Measurements from ENCODE around the gene EFCAB5.
"Not testable (repeated sequence)": the region's sequence is repeated elsewhere in the genome, so short reads cannot be mapped to it uniquely, and the experiment has no call there.

EFCAB5 gene

GRCh38 chr17:29973005-29973404 is 31.6 kb downstream of the EFCAB5 start:
- Histone ChIP-seq H3K9me3 (ENCODE audit: control insufficient read depth in 1 of 2, low read length in 2 of 2) (no peaks in the 10 kb centered on the region), H3K4me3 (ENCODE audit: low read depth in 1 of 2, low read length in 2 of 2) (no peak overlapping the region), H3K27ac (ENCODE audit: low read length) (no peak overlapping the region), H3K36me3 (ENCODE audit: control insufficient read depth in 1 of 2, insufficient read depth in 2 of 2, low read length in 2 of 2) (no peaks in the 10 kb centered on the region), H3K27me3 (ENCODE audit: low read depth, low read length) (no peaks in the 10 kb centered on the region), H3K4me1 (ENCODE audit: control insufficient read depth in 1 of 2, insufficient read depth in 2 of 2, low read length in 2 of 2) (no peaks in the 10 kb centered on the region)

DNA sequence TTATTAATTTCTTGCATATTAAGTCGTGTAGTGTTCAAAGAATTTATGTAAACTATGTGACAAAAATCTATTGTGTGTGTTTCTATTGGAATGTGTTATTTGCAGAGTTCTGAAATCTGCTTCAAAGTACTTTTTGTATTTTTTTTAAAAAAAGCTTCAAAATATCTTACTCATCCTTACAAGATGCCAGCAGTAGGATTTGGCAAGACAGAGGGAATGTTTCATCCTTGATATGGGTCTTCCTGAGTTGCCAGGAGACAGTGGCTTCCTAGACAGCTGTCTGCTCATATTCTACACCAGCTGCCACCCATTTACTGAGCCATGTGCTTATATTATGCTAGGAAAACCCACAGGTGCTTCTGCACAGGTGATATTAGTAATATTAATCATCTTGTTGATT is 36.4 kb downstream of the EFCAB5 start:
- no peaks in the 10 kb centered on the region for H3K36me3 ChIP-seq (ENCODE audit: control insufficient read depth in 1 of 2, insufficient read depth in 2 of 2, low read length in 2 of 2)

DNA sequence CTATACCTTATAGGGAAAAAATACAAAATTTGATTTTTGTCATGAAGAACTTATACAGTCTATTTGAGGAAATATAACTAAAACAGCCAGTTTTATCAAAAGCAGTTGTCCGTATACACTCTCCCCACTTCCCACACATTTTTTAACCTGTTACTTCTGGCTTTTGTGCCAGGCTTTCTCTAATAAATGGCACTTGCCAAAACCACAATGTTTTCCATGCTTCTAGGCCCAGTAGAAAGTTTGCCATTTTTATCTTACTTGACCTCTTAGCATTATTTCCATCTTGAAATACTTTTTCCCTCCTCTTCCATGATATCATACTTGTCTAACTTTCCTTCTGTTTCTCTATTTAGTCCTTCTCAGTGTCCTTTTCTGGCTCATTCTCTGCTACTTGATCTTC is 38.8 kb downstream of the EFCAB5 start:
- Histone ChIP-seq H3K4me3 (ENCODE audit: low read depth in 1 of 2, low read length in 2 of 2) (no peak overlapping the region), H3K36me3 (ENCODE audit: control insufficient read depth in 1 of 2, insufficient read depth in 2 of 2, low read length in 2 of 2) (no peaks in the 10 kb centered on the region), H3K4me1 (ENCODE audit: control insufficient read depth in 1 of 2, insufficient read depth in 2 of 2, low read length in 2 of 2) (no peaks in the 10 kb centered on the region), H3K9me3 (ENCODE audit: control insufficient read depth in 1 of 2, low read length in 2 of 2) (no peaks in the 10 kb centered on the region), H3K27me3 (ENCODE audit: low read depth, low read length) (no peaks in the 10 kb centered on the region), H3K27ac (ENCODE audit: low read length) (no peak overlapping the region)

More for the DNA sequence above, 36.4 kb downstream of the EFCAB5 start:
- Histone ChIP-seq H3K27ac (ENCODE audit: low read length) (no peak overlapping the region), H3K4me1 (ENCODE audit: control insufficient read depth in 1 of 2, insufficient read depth in 2 of 2, low read length in 2 of 2) (no peaks in the 10 kb centered on the region), H3K9me3 (ENCODE audit: control insufficient read depth in 1 of 2, low read length in 2 of 2) (no peaks in the 10 kb centered on the region), H3K4me3 (ENCODE audit: low read depth in 1 of 2, low read length in 2 of 2) (no peak overlapping the region), H3K27me3 (ENCODE audit: low read depth, low read length) (no peaks in the 10 kb centered on the region)

DNA sequence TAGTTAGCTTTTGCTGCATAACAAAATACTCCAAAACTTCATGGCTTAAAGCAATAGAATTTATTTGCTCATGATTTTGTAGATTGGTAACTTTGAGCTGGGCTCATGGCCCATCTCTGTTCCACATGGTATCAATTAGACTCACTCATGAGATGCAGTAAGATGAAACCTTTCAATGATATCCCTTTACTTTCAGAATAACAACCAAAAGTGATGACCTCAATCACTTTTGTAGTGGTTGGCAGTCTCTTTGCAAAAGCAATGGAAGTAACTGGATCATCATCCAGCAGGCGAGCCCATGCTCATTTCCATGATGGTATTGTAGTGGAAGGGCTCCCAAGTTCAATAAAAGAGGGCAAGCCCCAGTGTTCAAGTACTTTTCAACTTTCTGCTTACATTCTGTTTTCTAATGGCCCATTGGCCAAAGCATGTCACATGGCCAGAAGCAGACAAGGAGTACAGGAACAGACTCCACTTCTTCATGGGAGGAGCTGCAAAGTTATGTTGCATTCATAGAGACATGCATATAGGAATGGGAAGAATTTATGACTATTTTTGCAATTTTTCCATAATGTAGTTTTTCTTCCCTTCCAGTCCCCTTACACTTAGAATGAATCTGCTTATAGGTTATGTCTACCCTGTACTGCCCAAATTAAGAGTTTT is 41.7 kb downstream of the EFCAB5 start:
- Histone ChIP-seq H3K4me3 (ENCODE audit: low read depth in 1 of 2, low read length in 2 of 2) (no peak overlapping the region), H3K9me3 (ENCODE audit: control insufficient read depth in 1 of 2, low read length in 2 of 2) (peaks cover 0 to 4% of the 10 kb centered on the region in 2 donors), H3K27ac (ENCODE audit: low read length) (no peak overlapping the region), H3K36me3 (ENCODE audit: control insufficient read depth in 1 of 2, insufficient read depth in 2 of 2, low read length in 2 of 2) (no peaks in the 10 kb centered on the region), H3K4me1 (ENCODE audit: control insufficient read depth in 1 of 2, insufficient read depth in 2 of 2, low read length in 2 of 2) (no peaks in the 10 kb centered on the region), H3K27me3 (ENCODE audit: low read depth, low read length) (no peaks in the 10 kb centered on the region)

DNA sequence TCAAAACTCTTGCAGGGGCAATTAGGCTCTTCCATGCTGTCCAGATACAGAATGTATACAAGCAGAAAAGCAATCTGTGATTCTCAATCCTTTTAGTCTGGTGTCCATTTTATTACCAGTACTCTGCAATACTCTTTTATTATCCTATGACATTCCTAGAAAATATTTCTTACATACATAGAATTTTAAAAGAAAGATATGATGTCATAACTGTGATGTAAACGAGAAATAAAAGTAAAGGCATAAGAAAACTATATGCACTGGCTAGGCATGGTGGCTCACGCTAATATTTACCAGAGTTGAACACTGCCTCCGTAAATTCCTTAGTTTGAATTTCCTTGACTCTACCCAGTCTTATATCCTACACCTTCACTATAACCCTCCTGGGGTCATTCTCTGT is 55.0 kb downstream of the EFCAB5 start:
- Histone ChIP-seq H3K36me3 (ENCODE audit: control insufficient read depth in 1 of 2, insufficient read depth in 2 of 2, low read length in 2 of 2) (no peaks in the 10 kb centered on the region), H3K4me1 (ENCODE audit: control insufficient read depth in 1 of 2, insufficient read depth in 2 of 2, low read length in 2 of 2) (no peaks in the 10 kb centered on the region), H3K9me3 (ENCODE audit: control insufficient read depth in 1 of 2, low read length in 2 of 2) (no peaks in the 10 kb centered on the region), H3K27me3 (ENCODE audit: low read depth, low read length) (no peaks in the 10 kb centered on the region), H3K4me3 (ENCODE audit: low read depth in 1 of 2, low read length in 2 of 2) (no peak overlapping the region), H3K27ac (ENCODE audit: low read length) (no peak overlapping the region)

GRCh38 chr17:30000001-30000754 is 58.7 kb downstream of the EFCAB5 start:
- Histone ChIP-seq H3K27me3 (ENCODE audit: low read depth, low read length) (no peaks in the 10 kb centered on the region), H3K4me1 (ENCODE audit: control insufficient read depth in 1 of 2, insufficient read depth in 2 of 2, low read length in 2 of 2) (no peaks in the 10 kb centered on the region), H3K27ac (ENCODE audit: low read length) (no peak overlapping the region), H3K4me3 (ENCODE audit: low read depth in 1 of 2, low read length in 2 of 2) (no peak overlapping the region), H3K9me3 (ENCODE audit: control insufficient read depth in 1 of 2, low read length in 2 of 2) (no peaks in the 10 kb centered on the region), H3K36me3 (ENCODE audit: control insufficient read depth in 1 of 2, insufficient read depth in 2 of 2, low read length in 2 of 2) (no peaks in the 10 kb centered on the region)

DNA sequence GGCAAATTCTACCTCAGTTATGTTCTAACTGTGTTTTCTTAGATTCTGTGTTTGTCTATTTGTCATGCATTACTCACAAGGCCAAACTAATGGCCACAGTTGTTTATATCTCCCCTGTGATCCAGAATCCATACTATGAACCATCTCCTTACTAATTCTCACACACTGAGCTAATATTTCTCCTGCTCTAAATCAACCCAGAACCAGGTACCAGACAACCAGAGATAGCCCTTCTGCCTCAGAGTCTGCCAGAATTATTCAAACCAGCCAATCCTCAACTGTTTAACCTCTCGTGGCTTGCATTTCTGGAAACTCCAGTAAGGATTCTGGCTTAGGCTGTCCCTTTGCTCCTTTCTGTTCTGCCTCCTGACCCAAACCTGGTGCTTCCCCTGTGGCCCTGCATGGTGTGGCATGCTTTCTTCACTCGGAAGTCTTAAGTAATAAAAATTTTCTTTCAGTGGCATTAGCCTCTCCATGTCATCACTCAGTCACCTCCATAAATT is 59.4 kb downstream of the EFCAB5 start:
- Histone ChIP-seq H3K36me3 (ENCODE audit: control insufficient read depth in 1 of 2, insufficient read depth in 2 of 2, low read length in 2 of 2) (no peaks in the 10 kb centered on the region), H3K27me3 (ENCODE audit: low read depth, low read length) (no peaks in the 10 kb centered on the region), H3K9me3 (ENCODE audit: control insufficient read depth in 1 of 2, low read length in 2 of 2) (no peaks in the 10 kb centered on the region), H3K4me1 (ENCODE audit: control insufficient read depth in 1 of 2, insufficient read depth in 2 of 2, low read length in 2 of 2) (no peaks in the 10 kb centered on the region), H3K4me3 (ENCODE audit: low read depth in 1 of 2, low read length in 2 of 2) (no peak overlapping the region), H3K27ac (ENCODE audit: low read length) (no peak overlapping the region)

GRCh38 chr17:30002088-30002487 is 60.7 kb downstream of the EFCAB5 start:
- no peak overlapping the region for H3K4me3 ChIP-seq (ENCODE audit: low read depth in 1 of 2, low read length in 2 of 2)
- no peaks in the 10 kb centered on the region for H3K9me3 ChIP-seq (ENCODE audit: control insufficient read depth in 1 of 2, low read length in 2 of 2)
- no peak overlapping the region for H3K27ac ChIP-seq (ENCODE audit: low read length)
- no peaks in the 10 kb centered on the region for H3K36me3 ChIP-seq (ENCODE audit: control insufficient read depth in 1 of 2, insufficient read depth in 2 of 2, low read length in 2 of 2)
- no peaks in the 10 kb centered on the region for H3K4me1 ChIP-seq (ENCODE audit: control insufficient read depth in 1 of 2, insufficient read depth in 2 of 2, low read length in 2 of 2)
- no peaks in the 10 kb centered on the region for H3K27me3 ChIP-seq (ENCODE audit: low read depth, low read length)

- no peaks in the 10 kb centered on the region for H3K9me3 ChIP-seq (ENCODE audit: control insufficient read depth in 1 of 2, low read length in 2 of 2)
- H3K4me3 ChIP-seq (ENCODE audit: low read depth in 1 of 2, low read length in 2 of 2): no peak overlapping the region
- H3K27me3 ChIP-seq (ENCODE audit: low read depth, low read length): no peaks in the 10 kb centered on the region
- no peaks in the 10 kb centered on the region for H3K36me3 ChIP-seq (ENCODE audit: control insufficient read depth in 1 of 2, insufficient read depth in 2 of 2, low read length in 2 of 2)
- no peaks in the 10 kb centered on the region for H3K4me1 ChIP-seq (ENCODE audit: control insufficient read depth in 1 of 2, insufficient read depth in 2 of 2, low read length in 2 of 2)
- no peak overlapping the region for H3K27ac ChIP-seq (ENCODE audit: low read length)
Observed at GRCh38 chr17:30005709-30006320, 64.4 kb downstream of the EFCAB5 start.

GRCh38 chr17:30011934-30012333 is 70.5 kb downstream of the EFCAB5 start:
- not testable (repeated sequence) for H3K36me3 ChIP-seq (ENCODE audit: control insufficient read depth in 1 of 2, insufficient read depth in 2 of 2, low read length in 2 of 2); H3K4me3 ChIP-seq (ENCODE audit: low read depth in 1 of 2, low read length in 2 of 2); H3K4me1 ChIP-seq (ENCODE audit: control insufficient read depth in 1 of 2, insufficient read depth in 2 of 2, low read length in 2 of 2); H3K27ac ChIP-seq (ENCODE audit: low read length); H3K27me3 ChIP-seq (ENCODE audit: low read depth, low read length); H3K9me3 ChIP-seq (ENCODE audit: control insufficient read depth in 1 of 2, low read length in 2 of 2)

GRCh38 chr17:30021708-30022317 is 80.4 kb downstream of the EFCAB5 start:
- no peaks in the 10 kb centered on the region for H3K4me1 ChIP-seq (ENCODE audit: control insufficient read depth in 1 of 2, insufficient read depth in 2 of 2, low read length in 2 of 2)
- H3K36me3 ChIP-seq (ENCODE audit: control insufficient read depth in 1 of 2, insufficient read depth in 2 of 2, low read length in 2 of 2): no peaks in the 10 kb centered on the region
- H3K9me3 ChIP-seq (ENCODE audit: control insufficient read depth in 1 of 2, low read length in 2 of 2): no peaks in the 10 kb centered on the region
- no peaks in the 10 kb centered on the region for H3K27me3 ChIP-seq (ENCODE audit: low read depth, low read length)
- no peak overlapping the region for H3K4me3 ChIP-seq (ENCODE audit: low read depth in 1 of 2, low read length in 2 of 2)
- H3K27ac ChIP-seq (ENCODE audit: low read length): no peak overlapping the region

Measured in muscle layer of duodenum (tissue), 2 donors.